IMR-90 (cell line): ENCODE results near the gene VPS11. TPM values are rescaled to one million over a fixed set of nuclear protein-coding genes. Genes with fewer than 3 reads are reported as not detected.

Source experiments
- ATAC-seq: fragments of 200-7000 bp; cut with Tn5 transposase; 2 replicates; pipeline ENCODE4 v1.9.1; 2020; ENCODE audit warnings: low read depth, mild to moderate bottlenecking, moderate library complexity
- BruUV-seq: library from RNA; stranded (reverse); fragments of 400-500 nt; replicated peaks from 2 replicates; lab custom pipeline; 2021; lab: Mats Ljungman, UMichigan
- CTCF ChIA-PET: fragments of 300-600 bp; formaldehyde crosslinking; extraction: SDS; loops from one replicate; lab custom pipeline; 2021; ENCODE audit warnings: antibody characterized with exemption; lab: Yijun Ruan, JAX
- POLR2A ChIA-PET: fragments of 300-600 bp; sonication (Branson Sonifier 250); formaldehyde crosslinking; loops from one replicate; lab custom pipeline; 2022; ENCODE audit warnings: antibody characterized with exemption; ENCODE audit not compliant: unreplicated experiment; lab: Charles Lee
- DNase-seq: peaks from one replicate; pipeline ENCODE4 v3.0.0; 2013
- H2AFZ ChIP-seq: replicated peaks from 2 replicates; pipeline ENCODE3; 2013; ENCODE audit warnings: low read length, mild to moderate bottlenecking; ENCODE audit not compliant: poor library complexity
- H2AK5ac ChIP-seq: 2 replicates; pipeline ENCODE4 v1.6.1; 2013; ENCODE audit warnings: low read depth, low read length, inconsistent platforms
- H2AK9ac ChIP-seq: replicated peaks from 2 replicates; pipeline ENCODE3; 2013; ENCODE audit warnings: mild to moderate bottlenecking, low read depth, low read length, moderate library complexity; ENCODE audit not compliant: poor library complexity
- H2BK120ac ChIP-seq: 2 replicates; pipeline ENCODE4 v1.6.1; 2013; ENCODE audit warnings: low read depth, low read length, inconsistent platforms
- H2BK15ac ChIP-seq: 3 replicates; pipeline ENCODE4 v1.6.1; 2013; ENCODE audit warnings: low read depth, low read length, inconsistent platforms
- H2BK20ac ChIP-seq: 2 replicates; pipeline ENCODE4 v1.6.1; 2013; ENCODE audit warnings: low read depth, mild to moderate bottlenecking, inconsistent platforms, low read length, moderate library complexity
- H2BK5ac ChIP-seq: 2 replicates; pipeline ENCODE4 v1.6.1; 2013; ENCODE audit warnings: mild to moderate bottlenecking, low read depth, low read length, inconsistent platforms; ENCODE audit not compliant: poor library complexity, severe bottlenecking
- H3K14ac ChIP-seq: replicated peaks from 2 replicates; pipeline ENCODE4 v1.6.1; 2013; ENCODE audit warnings: low read depth, low read length, inconsistent platforms
- H3K18ac ChIP-seq: 2 replicates; pipeline ENCODE4 v1.6.1; 2013; ENCODE audit warnings: low read depth, low read length, control low read depth
- H3K23ac ChIP-seq: 2 replicates; pipeline ENCODE4 v1.6.1; 2013; ENCODE audit warnings: low read depth, low read length, inconsistent platforms
- H3K27ac ChIP-seq: 2 replicates; pipeline ENCODE4 v1.5.1; 2013; ENCODE audit warnings: mild to moderate bottlenecking, control low read depth, low read length; ENCODE audit not compliant: insufficient read depth
- H3K27me3 ChIP-seq: 2 replicates; pipeline ENCODE4 v1.6.1; 2013; ENCODE audit warnings: low read length; ENCODE audit not compliant: control insufficient read depth, insufficient read depth
- H3K36me3 ChIP-seq: 2 replicates; pipeline ENCODE4 v1.6.1; 2013; ENCODE audit warnings: low read length, mixed read lengths; ENCODE audit not compliant: control insufficient read depth, insufficient read depth
- H3K4ac ChIP-seq: 2 replicates; pipeline ENCODE4 v1.6.1; 2013; ENCODE audit warnings: low read depth, low read length, inconsistent platforms
- H3K4me1 ChIP-seq: 2 replicates; pipeline ENCODE4 v1.6.1; 2013; ENCODE audit warnings: low read length, mixed read lengths; ENCODE audit not compliant: control insufficient read depth, insufficient read depth
- H3K4me2 ChIP-seq: 2 replicates; pipeline ENCODE4 v1.6.1; 2013; ENCODE audit warnings: low read depth, mild to moderate bottlenecking, control low read depth, low read length, moderate library complexity
- H3K4me3 ChIP-seq: 2 replicates; pipeline ENCODE4 v1.5.1; 2013; ENCODE audit warnings: low read depth, mild to moderate bottlenecking, control low read depth, low read length, moderate library complexity; ENCODE audit not compliant: insufficient read depth
- H3K56ac ChIP-seq: 2 replicates; pipeline ENCODE4 v1.6.1; 2013; ENCODE audit warnings: low read length, inconsistent platforms; ENCODE audit not compliant: insufficient read depth; ENCODE audit errors: extremely low read depth
- H3K79me1 ChIP-seq, 2 experiments: 2 replicates each; pipeline ENCODE4 v1.6.1; 2013; ENCODE audit warnings: low read length in 2 of 2, inconsistent platforms in 1 of 2, low read depth in 1 of 2
- H3K9ac ChIP-seq: 2 replicates; pipeline ENCODE4 v1.6.1; 2013; ENCODE audit warnings: low read depth, low read length, control low read depth
- H3K9me1 ChIP-seq: 2 replicates; pipeline ENCODE4 v1.6.1; 2013; ENCODE audit warnings: low read length, inconsistent platforms; ENCODE audit not compliant: insufficient read depth
- H3K9me3 ChIP-seq: 2 replicates; pipeline ENCODE4 v1.6.1; 2013; ENCODE audit warnings: low read length; ENCODE audit not compliant: control insufficient read depth, insufficient read depth
- H4K20me1 ChIP-seq: 2 replicates; pipeline ENCODE4 v1.6.1; 2013; ENCODE audit warnings: low read length, inconsistent platforms; ENCODE audit not compliant: insufficient read depth
- H4K5ac ChIP-seq: 2 replicates; pipeline ENCODE4 v1.6.1; 2013; ENCODE audit warnings: mild to moderate bottlenecking, low read depth, low read length, control low read depth
- H4K8ac ChIP-seq, 2 experiments: 2 replicates each; pipeline ENCODE4 v1.6.1; 2013; ENCODE audit warnings: low read depth in 2 of 2, low read length in 2 of 2, control low read depth in 1 of 2, inconsistent platforms in 1 of 2
- H4K91ac ChIP-seq: 2 replicates; pipeline ENCODE4 v1.6.1; 2013; ENCODE audit warnings: low read depth, low read length, inconsistent platforms; ENCODE audit not compliant: insufficient read depth
- BHLHE40 ChIP-seq: fragments of 150-350 bp; IDR thresholded peaks from 2 replicates; pipeline ENCODE4 v1.6.1; 2016; ENCODE audit warnings: mild to moderate bottlenecking, low read depth, low read length
- CEBPB ChIP-seq: IDR thresholded peaks from 2 replicates; pipeline ENCODE4 v1.6.1; 2012; ENCODE audit warnings: low read depth, low read length, improper control_type of control experiment
- CHD1 ChIP-seq: IDR thresholded peaks from 2 replicates; pipeline ENCODE4 v1.6.1; 2012; ENCODE audit warnings: low read depth, low read length, improper control_type of control experiment
- MAFK ChIP-seq: IDR thresholded peaks from 2 replicates; pipeline ENCODE4 v1.6.1; 2012; ENCODE audit warnings: low read depth, low read length, improper control_type of control experiment
- MAZ ChIP-seq: IDR thresholded peaks from 2 replicates; pipeline ENCODE4 v1.6.1; 2012; ENCODE audit warnings: low read depth, mild to moderate bottlenecking, low read length, improper control_type of control experiment, moderate library complexity, borderline replicate concordance
- MXI1 ChIP-seq: IDR thresholded peaks from 2 replicates; pipeline ENCODE4 v1.6.1; 2012; ENCODE audit warnings: low read depth, mild to moderate bottlenecking, low read length, moderate library complexity, borderline replicate concordance
- NFE2L2 ChIP-seq: fragments of 150-350 bp; IDR thresholded peaks from 2 replicates; pipeline ENCODE4 v1.6.1; 2016; ENCODE audit warnings: low read depth, mild to moderate bottlenecking, low read length
- POLR2A ChIP-seq: IDR thresholded peaks from 2 replicates; pipeline ENCODE4 v1.6.1; 2012; ENCODE audit warnings: mild to moderate bottlenecking, low read depth, low read length
- RAD21 ChIP-seq: IDR thresholded peaks from 2 replicates; pipeline ENCODE4 v1.6.1; 2012; ENCODE audit warnings: low read length, improper control_type of control experiment
- RCOR1 ChIP-seq: IDR thresholded peaks from 2 replicates; pipeline ENCODE4 v1.6.1; 2012; ENCODE audit warnings: mild to moderate bottlenecking, low read length, improper control_type of control experiment; ENCODE audit not compliant: insufficient replicate concordance
- RFX5 ChIP-seq: IDR thresholded peaks from 2 replicates; pipeline ENCODE4 v1.8.0; 2012; ENCODE audit warnings: low read depth, mild to moderate bottlenecking, low read length, moderate library complexity
- SMC3 ChIP-seq: fragments of 150-350 bp; IDR thresholded peaks from 2 replicates; pipeline ENCODE4 v1.6.1; 2016; ENCODE audit warnings: low read depth, mild to moderate bottlenecking, antibody characterized with exemption, low read length, moderate library complexity
- WGBS, 2 experiments: methylation state at CpG; one replicate each; pipeline versions ENCODE4 v1.1.5 to v1.1.7; 2013; ENCODE audit warnings: missing lambda C conversion rate in 2 of 2; ENCODE audit not compliant: insufficient read length in 1 of 2; ENCODE audit errors: extremely low coverage in 2 of 2; 5-methylcytosine and 5-hydroxymethylcytosine counted together
- dilution Hi-C: fragments of 300-500 bp; cut with HindIII; formaldehyde crosslinking; loops from one replicate; pipeline ENCODE4 v1.14.3; 2018; ENCODE audit warnings: low sequenced_read_pairs; ENCODE audit not compliant: unreplicated experiment
- in situ Hi-C: fragments of 300-500 bp; cut with MboI; formaldehyde crosslinking; loops from 3 replicates; pipeline ENCODE4 v1.14.3; 2019; ENCODE audit warnings: low sequenced_read_pairs, inconsistent platforms, mixed read lengths
- intact Hi-C: fragments of 100-400 bp; cut with micrococcal nuclease; formaldehyde crosslinking; loops from 2 replicates; pipeline ENCODE4 v1.10.0; 2022
- polyA plus RNA-seq, 3 experiments: library from polyadenylated mRNA; depleted of rRNA; stranded (reverse); fragments of >200 nt; gene quantifications; 2 replicates each; pipeline ENCODE4 v1.2.3, GENCODE V29; 2012; ENCODE audit warnings: low replicate concordance in 1 of 3
- total RNA-seq: library from RNA; depleted of rRNA; stranded (reverse); fragments of >200 nt; gene quantifications from 2 replicates; pipeline ENCODE4 v1.2.3, GENCODE V29; 2012
- TF ChIP-seq, protein P1 (sequence below): conservative IDR thresholded peaks from 2 replicates; pipeline ENCODE4 v1.5.1; 2012; ENCODE audit warnings: mild to moderate bottlenecking, low read depth, low read length, improper control_type of control experiment
- TF ChIP-seq, protein P2 (sequence below): fragments of 150-350 bp; IDR thresholded peaks from 2 replicates; pipeline ENCODE4 v1.6.1; 2016; ENCODE audit warnings: low read depth, mild to moderate bottlenecking, low read length, moderate library complexity, borderline replicate concordance
- TF ChIP-seq, protein P3 (sequence below): fragments of 150-350 bp; IDR thresholded peaks from 2 replicates; pipeline ENCODE4 v1.6.1; 2017; ENCODE audit warnings: mild to moderate bottlenecking, antibody characterized with exemption, low read length, low read depth

VPS11 gene
- total and polyA plus RNA-seq, 2 of the 4 experiments (the other 2 are of a cell fraction), result 19.7 to 30.5 TPM

DNA sequence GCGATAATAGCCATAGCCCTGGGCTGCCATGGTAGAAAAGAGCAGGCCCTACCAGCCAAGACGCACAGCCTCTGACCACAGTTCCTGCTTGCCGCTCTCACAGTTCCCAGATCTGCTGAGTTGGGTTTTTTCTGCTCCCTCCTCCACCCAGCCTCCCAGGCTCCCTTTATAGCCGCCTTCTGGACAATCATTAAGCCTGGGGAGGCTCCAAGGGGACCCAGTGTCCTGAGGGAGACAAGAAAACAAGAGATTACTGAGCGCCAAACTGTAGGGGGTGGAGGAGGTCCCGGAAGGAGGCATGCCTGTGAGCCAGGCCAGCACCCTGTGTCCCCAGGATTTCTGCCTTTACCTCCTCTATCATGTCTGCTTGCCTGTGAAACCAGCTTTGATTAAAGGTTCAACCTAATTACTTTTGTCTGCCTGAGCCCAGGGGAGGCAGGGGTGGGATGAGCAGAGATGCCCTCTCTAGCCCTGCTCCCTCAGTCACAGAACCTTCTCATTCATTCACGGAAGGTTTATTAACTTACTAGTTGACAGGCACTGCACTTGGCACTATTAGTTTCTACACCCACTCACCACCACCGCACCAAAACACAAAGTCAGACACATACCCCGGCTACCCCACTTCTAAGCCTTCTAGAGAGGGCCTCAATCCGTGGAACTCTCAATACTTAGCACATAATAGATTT, 38.1 kb upstream of the VPS11 start:
- no peaks in the 10 kb centered on the region; the same call in 1 of the 2 replicates for H3K9me1 ChIP-seq
- H3K4me2 ChIP-seq, result peak overlapping the region; percentile 76
- no peak overlapping the region; the same call in 1 of the 2 replicates for H3K4ac ChIP-seq
- H2AFZ ChIP-seq, result peak overlapping the region; percentile 53
- CTCF ChIA-PET, result no interaction called here
- H2AK9ac ChIP-seq, result peak overlapping the region; percentile 77
- H3K36me3 ChIP-seq, result peaks cover 12% of the 10 kb centered on the region
- H3K9ac ChIP-seq, result no peak overlapping the region
- peaks cover 6 to 26% of the 10 kb centered on the region in 2 experiments; a peak in 3 of 4 replicates for H3K79me1 ChIP-seq
- peak overlapping the region; percentile 15; the same call in 1 of the 2 replicates for H3K14ac ChIP-seq
- H3K27me3 ChIP-seq, result no peaks in the 10 kb centered on the region
- no peaks in the 10 kb centered on the region for H3K9me3 ChIP-seq
- no peak overlapping the region for H3K4me3 ChIP-seq
- H2BK20ac ChIP-seq, result no peak overlapping the region
- H3K27ac ChIP-seq, result no peak overlapping the region
- no peaks in the 10 kb centered on the region; the same call in 1 of the 2 replicates for H4K20me1 ChIP-seq
- no peaks in the 10 kb centered on the region for H3K4me1 ChIP-seq
- H2BK5ac ChIP-seq, result no peak overlapping the region
- no peak for DNase-seq
- no peak overlapping the region for H4K5ac ChIP-seq
- WGBS, 2 experiments, result 33% methylated on average over 1 of the region's 10 CpGs; no CpG with 5 or more reads in 1 of the 2 experiments
- no peak overlapping the region for H3K56ac ChIP-seq
- in situ Hi-C loops (no loop called here), intact Hi-C loops (no loop called here), dilution Hi-C loops (no loop called here)
- H4K91ac ChIP-seq, result no peak overlapping the region
- BruUV-seq, result no TSS peak
- H3K23ac ChIP-seq, result peak overlapping the region; percentile 51; the same call in 1 of the 2 replicates
- POLR2A ChIA-PET, result no interaction called here
- no peak overlapping the region for H2AK5ac ChIP-seq
- H3K18ac ChIP-seq, result no peak overlapping the region
- H2BK120ac ChIP-seq, result no peak overlapping the region
- ATAC-seq, result no peak
- no peak overlapping the region for H4K8ac ChIP-seq
- H2BK15ac ChIP-seq, result no peak overlapping the region
- TF ChIP-seq, protein P1, sequence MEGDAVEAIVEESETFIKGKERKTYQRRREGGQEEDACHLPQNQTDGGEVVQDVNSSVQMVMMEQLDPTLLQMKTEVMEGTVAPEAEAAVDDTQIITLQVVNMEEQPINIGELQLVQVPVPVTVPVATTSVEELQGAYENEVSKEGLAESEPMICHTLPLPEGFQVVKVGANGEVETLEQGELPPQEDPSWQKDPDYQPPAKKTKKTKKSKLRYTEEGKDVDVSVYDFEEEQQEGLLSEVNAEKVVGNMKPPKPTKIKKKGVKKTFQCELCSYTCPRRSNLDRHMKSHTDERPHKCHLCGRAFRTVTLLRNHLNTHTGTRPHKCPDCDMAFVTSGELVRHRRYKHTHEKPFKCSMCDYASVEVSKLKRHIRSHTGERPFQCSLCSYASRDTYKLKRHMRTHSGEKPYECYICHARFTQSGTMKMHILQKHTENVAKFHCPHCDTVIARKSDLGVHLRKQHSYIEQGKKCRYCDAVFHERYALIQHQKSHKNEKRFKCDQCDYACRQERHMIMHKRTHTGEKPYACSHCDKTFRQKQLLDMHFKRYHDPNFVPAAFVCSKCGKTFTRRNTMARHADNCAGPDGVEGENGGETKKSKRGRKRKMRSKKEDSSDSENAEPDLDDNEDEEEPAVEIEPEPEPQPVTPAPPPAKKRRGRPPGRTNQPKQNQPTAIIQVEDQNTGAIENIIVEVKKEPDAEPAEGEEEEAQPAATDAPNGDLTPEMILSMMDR, result no peak
- no peak for TF ChIP-seq BHLHE40
- TF ChIP-seq POLR2A, result no peak
- no peak for TF ChIP-seq CEBPB
- no peak for TF ChIP-seq RAD21
- TF ChIP-seq MXI1, result no peak
- no peak for TF ChIP-seq MAZ
- no peak for TF ChIP-seq CHD1
- TF ChIP-seq MAFK, result no peak
- no peak for TF ChIP-seq RCOR1
- no peak for TF ChIP-seq RFX5
- TF ChIP-seq SMC3, result no peak
- TF ChIP-seq, protein P2, sequence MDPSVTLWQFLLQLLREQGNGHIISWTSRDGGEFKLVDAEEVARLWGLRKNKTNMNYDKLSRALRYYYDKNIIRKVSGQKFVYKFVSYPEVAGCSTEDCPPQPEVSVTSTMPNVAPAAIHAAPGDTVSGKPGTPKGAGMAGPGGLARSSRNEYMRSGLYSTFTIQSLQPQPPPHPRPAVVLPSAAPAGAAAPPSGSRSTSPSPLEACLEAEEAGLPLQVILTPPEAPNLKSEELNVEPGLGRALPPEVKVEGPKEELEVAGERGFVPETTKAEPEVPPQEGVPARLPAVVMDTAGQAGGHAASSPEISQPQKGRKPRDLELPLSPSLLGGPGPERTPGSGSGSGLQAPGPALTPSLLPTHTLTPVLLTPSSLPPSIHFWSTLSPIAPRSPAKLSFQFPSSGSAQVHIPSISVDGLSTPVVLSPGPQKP, result no peak
- TF ChIP-seq NFE2L2, result no peak
- TF ChIP-seq, protein P3, sequence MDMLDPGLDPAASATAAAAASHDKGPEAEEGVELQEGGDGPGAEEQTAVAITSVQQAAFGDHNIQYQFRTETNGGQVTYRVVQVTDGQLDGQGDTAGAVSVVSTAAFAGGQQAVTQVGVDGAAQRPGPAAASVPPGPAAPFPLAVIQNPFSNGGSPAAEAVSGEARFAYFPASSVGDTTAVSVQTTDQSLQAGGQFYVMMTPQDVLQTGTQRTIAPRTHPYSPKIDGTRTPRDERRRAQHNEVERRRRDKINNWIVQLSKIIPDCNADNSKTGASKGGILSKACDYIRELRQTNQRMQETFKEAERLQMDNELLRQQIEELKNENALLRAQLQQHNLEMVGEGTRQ, result no peak
